ENCODE results near the gene ARMCX4. TPM values are rescaled to one million over a fixed set of nuclear protein-coding genes. Genes with fewer than 3 reads are reported as not detected.

The ARMCX4 gene
- total RNA-seq: 3.1 and 4.2 TPM in 2 replicates

GRCh38 chrX:101485212-101485949, at the start of gene ARMCX4:
TSS of gene ARMCX4 (plus strand) at chrX:101485456. CDS start at chrX:101488590, 3,134 bp downstream.
- peaks cover 8% of the 10 kb centered on the region for H3K4me1 Mint-ChIP-seq
- DNase-seq: peak; percentile 62
- peaks cover 11% of the 10 kb centered on the region for H3K27me3 Mint-ChIP-seq
- peak within 1 kb of the TSS; percentile 85 for H3K4me3 Mint-ChIP-seq
- no peaks in the 10 kb centered on the region for H3K9me3 Mint-ChIP-seq
- intact Hi-C loops (cut with micrococcal nuclease): no loop called here
- peak within 1 kb of the TSS; percentile 52 for H3K27ac Mint-ChIP-seq
- H3K36me3 Mint-ChIP-seq (ENCODE audit: low read depth): no peaks in the 10 kb centered on the region

- Mint-ChIP-seq H3K36me3 (ENCODE audit: low read depth) (peaks cover 10% of the 10 kb centered on the region), H3K27me3 (no peaks in the 10 kb centered on the region), H3K4me3 (no peak overlapping the region), H3K27ac (no peak overlapping the region), H3K4me1 (peaks cover 2% of the 10 kb centered on the region), H3K9me3 (no peaks in the 10 kb centered on the region)
- no peak for DNase-seq
- intact Hi-C loops (cut with micrococcal nuclease): no loop called here
Observed at GRCh38 chrX:101442085-101442484, 43.2 kb upstream of the ARMCX4 start.

GRCh38 chrX:101449279-101449678, 36.0 kb upstream of the ARMCX4 start:
- H3K4me1 Mint-ChIP-seq: peaks cover 6% of the 10 kb centered on the region
- intact Hi-C loops (cut with micrococcal nuclease): no loop called here
- H3K9me3 Mint-ChIP-seq: peaks cover 5% of the 10 kb centered on the region
- H3K36me3 Mint-ChIP-seq (ENCODE audit: low read depth): peaks cover 7% of the 10 kb centered on the region
- H3K27me3 Mint-ChIP-seq: no peaks in the 10 kb centered on the region
- H3K4me3 Mint-ChIP-seq: no peak overlapping the region
- H3K27ac Mint-ChIP-seq: no peak overlapping the region
- DNase-seq: no peak

- Mint-ChIP-seq H3K27ac (no peak overlapping the region), H3K36me3 (ENCODE audit: low read depth) (peaks cover 5% of the 10 kb centered on the region), H3K27me3 (no peaks in the 10 kb centered on the region), H3K4me1 (peaks cover 6% of the 10 kb centered on the region), H3K4me3 (no peak overlapping the region), H3K9me3 (peaks cover 5% of the 10 kb centered on the region)
- no peak for DNase-seq
- intact Hi-C loops (cut with micrococcal nuclease): no loop called here
Observed at GRCh38 chrX:101450085-101450484, 35.2 kb upstream of the ARMCX4 start.

GRCh38 chrX:101450961-101451360, 34.3 kb upstream of the ARMCX4 start:
- H3K4me1 Mint-ChIP-seq: peaks cover 6% of the 10 kb centered on the region
- no peaks in the 10 kb centered on the region for H3K27me3 Mint-ChIP-seq
- peaks cover 5% of the 10 kb centered on the region for H3K9me3 Mint-ChIP-seq
- DNase-seq: no peak
- peaks cover 5% of the 10 kb centered on the region for H3K36me3 Mint-ChIP-seq (ENCODE audit: low read depth)
- no peak overlapping the region for H3K27ac Mint-ChIP-seq
- no peak overlapping the region for H3K4me3 Mint-ChIP-seq
- intact Hi-C loops (cut with micrococcal nuclease): no loop called here

- Mint-ChIP-seq H3K9me3 (peaks cover 5% of the 10 kb centered on the region), H3K4me3 (no peak overlapping the region), H3K27me3 (no peaks in the 10 kb centered on the region), H3K27ac (no peak overlapping the region), H3K4me1 (peaks cover 4% of the 10 kb centered on the region), H3K36me3 (ENCODE audit: low read depth) (peaks cover 3% of the 10 kb centered on the region)
- no peak for DNase-seq
- intact Hi-C loops (cut with micrococcal nuclease): no loop called here
Observed at GRCh38 chrX:101452056-101452455, 33.2 kb upstream of the ARMCX4 start.

- Mint-ChIP-seq H3K4me1 (no peaks in the 10 kb centered on the region), H3K4me3 (no peak overlapping the region), H3K9me3 (no peaks in the 10 kb centered on the region), H3K36me3 (ENCODE audit: low read depth) (no peaks in the 10 kb centered on the region), H3K27ac (no peak overlapping the region), H3K27me3 (no peaks in the 10 kb centered on the region)
- DNase-seq: no peak
- intact Hi-C loops (cut with micrococcal nuclease): no loop called here
Observed at GRCh38 chrX:101460669-101461068, 24.6 kb upstream of the ARMCX4 start.

- H3K4me1 Mint-ChIP-seq: no peaks in the 10 kb centered on the region
- intact Hi-C loops (cut with micrococcal nuclease): no loop called here
- H3K27ac Mint-ChIP-seq: no peak overlapping the region
- DNase-seq: peak; percentile 55
- no peaks in the 10 kb centered on the region for H3K9me3 Mint-ChIP-seq
- H3K36me3 Mint-ChIP-seq (ENCODE audit: low read depth): no peaks in the 10 kb centered on the region
- no peak overlapping the region for H3K4me3 Mint-ChIP-seq
- no peaks in the 10 kb centered on the region for H3K27me3 Mint-ChIP-seq
Observed at GRCh38 chrX:101462892-101463291, 22.4 kb upstream of the ARMCX4 start.

- Mint-ChIP-seq H3K9me3 (no peaks in the 10 kb centered on the region), H3K4me3 (no peak overlapping the region), H3K36me3 (ENCODE audit: low read depth) (no peaks in the 10 kb centered on the region), H3K27ac (no peak overlapping the region), H3K4me1 (no peaks in the 10 kb centered on the region), H3K27me3 (no peaks in the 10 kb centered on the region)
- intact Hi-C loops (cut with micrococcal nuclease): no loop called here
- no peak for DNase-seq
Observed at GRCh38 chrX:101478366-101478765, 6.9 kb upstream of the ARMCX4 start.

- H3K27ac Mint-ChIP-seq: no peak overlapping the region
- intact Hi-C loops (cut with micrococcal nuclease): no loop called here
- H3K4me1 Mint-ChIP-seq: peaks cover 8% of the 10 kb centered on the region
Observed at GRCh38 chrX:101482296-101482695, 3.0 kb upstream of the ARMCX4 start.

GRCh38 chrX:101483705-101484104, 1.6 kb upstream of the ARMCX4 start:
- Mint-ChIP-seq H3K9me3 (no peaks in the 10 kb centered on the region), H3K27ac (no peak overlapping the region), H3K27me3 (peaks cover 11% of the 10 kb centered on the region), H3K4me1 (peaks cover 8% of the 10 kb centered on the region), H3K4me3 (no peak overlapping the region), H3K36me3 (ENCODE audit: low read depth) (no peaks in the 10 kb centered on the region)
- intact Hi-C loops (cut with micrococcal nuclease): no loop called here
- DNase-seq: no peak

More at GRCh38 chrX:101482296-101482695, 3.0 kb upstream of the ARMCX4 start:
- Mint-ChIP-seq H3K9me3 (no peaks in the 10 kb centered on the region), H3K27me3 (peaks cover 11% of the 10 kb centered on the region), H3K4me3 (no peak overlapping the region), H3K36me3 (ENCODE audit: low read depth) (no peaks in the 10 kb centered on the region)
- no peak for DNase-seq

- Mint-ChIP-seq H3K4me3 (no peak overlapping the region), H3K4me1 (peaks cover 8% of the 10 kb centered on the region), H3K27me3 (peaks cover 11% of the 10 kb centered on the region), H3K9me3 (no peaks in the 10 kb centered on the region), H3K36me3 (ENCODE audit: low read depth) (no peaks in the 10 kb centered on the region), H3K27ac (no peak overlapping the region)
- intact Hi-C loops (cut with micrococcal nuclease): no loop called here
- DNase-seq: no peak
Observed at GRCh38 chrX:101484135-101484534, 1.1 kb upstream of the ARMCX4 start.

GRCh38 chrX:101488796-101489195, 3.5 kb downstream of the ARMCX4 start:
- Mint-ChIP-seq H3K4me3 (no peak overlapping the region), H3K27ac (no peak overlapping the region), H3K9me3 (no peaks in the 10 kb centered on the region), H3K4me1 (peaks cover 8% of the 10 kb centered on the region), H3K36me3 (ENCODE audit: low read depth) (no peaks in the 10 kb centered on the region), H3K27me3 (peaks cover 10% of the 10 kb centered on the region)
- intact Hi-C loops (cut with micrococcal nuclease): no loop called here
- no peak for DNase-seq

- H3K27ac Mint-ChIP-seq: peak overlapping the region; percentile 24
- no peaks in the 10 kb centered on the region for H3K9me3 Mint-ChIP-seq
- H3K27me3 Mint-ChIP-seq: no peaks in the 10 kb centered on the region
- no peaks in the 10 kb centered on the region for H3K36me3 Mint-ChIP-seq (ENCODE audit: low read depth)
- H3K4me3 Mint-ChIP-seq: no peak overlapping the region
- no peak for DNase-seq
- no peaks in the 10 kb centered on the region for H3K4me1 Mint-ChIP-seq
- intact Hi-C loops (cut with micrococcal nuclease): no loop called here
Observed at GRCh38 chrX:101491943-101492342, 6.7 kb downstream of the ARMCX4 start.

GRCh38 chrX:101493225-101493624, 8.0 kb downstream of the ARMCX4 start:
- Mint-ChIP-seq H3K27ac (no peak overlapping the region), H3K4me3 (no peak overlapping the region), H3K27me3 (no peaks in the 10 kb centered on the region), H3K36me3 (ENCODE audit: low read depth) (no peaks in the 10 kb centered on the region), H3K4me1 (no peaks in the 10 kb centered on the region), H3K9me3 (peaks cover 3% of the 10 kb centered on the region)
- DNase-seq: no peak
- intact Hi-C loops (cut with micrococcal nuclease): no loop called here

Data from activated CD4-positive, alpha-beta T cell treated with anti-CD3 and anti-CD28 coated beads, Interleukin-2, amount 10 ng/mL, durations not matched to agents 24 days and 14 days (primary cell).